ENCODE results near the gene CCDC186. TPM values are rescaled to one million over a fixed set of nuclear protein-coding genes. Genes with fewer than 3 reads are reported as not detected.

CCDC186 gene
- total RNA-seq, 1 experiment from 2014 or later: 32.7 TPM

GRCh38 chr10:114183563-114183962 is 9.6 kb upstream of the CCDC186 start:
- DNase-seq (ENCODE audit: low spot score) (no peak), ATAC-seq (no peak)
- no peak for TF ChIP-seq TEAD4 (CRISPR knock-in tag; IDR thresholded peaks at IDR 0.05)
- no peak for TF ChIP-seq SMAD3 (CRISPR knock-in tag; IDR thresholded peaks at IDR 0.05; ENCODE audit: borderline replicate concordance)
- no peak for TF ChIP-seq FOXP4 (CRISPR knock-in tag; IDR thresholded peaks at IDR 0.05)
- TF ChIP-seq HMGA2 (CRISPR knock-in tag; IDR thresholded peaks at IDR 0.05): no peak
- TF ChIP-seq ZNF317 (CRISPR knock-in tag; IDR thresholded peaks at IDR 0.05; ENCODE audit: borderline replicate concordance, low read depth): no peak
- TF ChIP-seq SP1 (CRISPR knock-in tag; conservative IDR thresholded peaks at IDR 0.05): no peak
- no peak for TF ChIP-seq GTF2I (CRISPR knock-in tag; conservative IDR thresholded peaks at IDR 0.05)
- no peak for TF ChIP-seq KAT7 (CRISPR knock-in tag; IDR thresholded peaks at IDR 0.05; ENCODE audit: borderline replicate concordance)
- POLR2A ChIA-PET: no interaction called here
- CTCF ChIA-PET: no interaction called here
- Mint-ChIP-seq H3K27ac (no peak overlapping the region), H3K4me3 (no peak overlapping the region), H3K36me3 (no peaks in the 10 kb centered on the region), H3K27me3 (ENCODE audit: low read depth) (peaks cover 9% of the 10 kb centered on the region), H3K9me3 (peaks cover 3% of the 10 kb centered on the region), H3K4me1 (peaks cover 23% of the 10 kb centered on the region)

GRCh38 chr10:114181971-114182370 is 8.0 kb upstream of the CCDC186 start:
- H3K4me3 Mint-ChIP-seq: no peak overlapping the region
- H3K36me3 Mint-ChIP-seq: no peaks in the 10 kb centered on the region
- TF ChIP-seq PRRX2 (CRISPR knock-in tag; IDR thresholded peaks at IDR 0.05): no peak
- CTCF ChIA-PET: no interaction called here
- H3K27ac Mint-ChIP-seq: no peak overlapping the region
- no peak for DNase-seq (ENCODE audit: low spot score)
- H3K27me3 Mint-ChIP-seq (ENCODE audit: low read depth): peaks cover 12% of the 10 kb centered on the region
- H3K9me3 Mint-ChIP-seq: peaks cover 3% of the 10 kb centered on the region
- ATAC-seq: no peak
- peaks cover 30% of the 10 kb centered on the region for H3K4me1 Mint-ChIP-seq
- POLR2A ChIA-PET: no interaction called here

GRCh38 chr10:114180937-114181336 is 6.9 kb upstream of the CCDC186 start:
- no peak overlapping the region for H3K27ac Mint-ChIP-seq
- ATAC-seq: no peak
- peaks cover 1% of the 10 kb centered on the region for H3K9me3 Mint-ChIP-seq
- ChIA-PET POLR2A (no interaction called here), CTCF (no interaction called here)
- H3K36me3 Mint-ChIP-seq: no peaks in the 10 kb centered on the region
- TF ChIP-seq ATF3 (CRISPR knock-in tag; conservative IDR thresholded peaks at IDR 0.05) (no peak), MYBL2 (CRISPR knock-in tag; IDR thresholded peaks at IDR 0.05) (no peak), MXD4 (CRISPR knock-in tag; IDR thresholded peaks at IDR 0.05; ENCODE audit: borderline replicate concordance) (no peak), SMAD4 (CRISPR knock-in tag; IDR thresholded peaks at IDR 0.05) (no peak), TP53 (CRISPR knock-in tag; IDR thresholded peaks at IDR 0.05) (no peak), ZNF263 (CRISPR knock-in tag; IDR thresholded peaks at IDR 0.05; ENCODE audit: low read depth) (no peak), ZNF671 (CRISPR knock-in tag; IDR thresholded peaks at IDR 0.05) (no peak), ZBTB21 (CRISPR knock-in tag; IDR thresholded peaks at IDR 0.05; ENCODE audit: borderline replicate concordance) (no peak), PRDM15 (CRISPR knock-in tag; IDR thresholded peaks at IDR 0.05) (no peak), ETV6 (CRISPR knock-in tag; IDR thresholded peaks at IDR 0.05) (no peak), TEAD4 (CRISPR knock-in tag; IDR thresholded peaks at IDR 0.05) (no peak), SMAD3 (CRISPR knock-in tag; IDR thresholded peaks at IDR 0.05; ENCODE audit: borderline replicate concordance) (no peak), OVOL2 (CRISPR knock-in tag; IDR thresholded peaks at IDR 0.05; ENCODE audit: borderline replicate concordance) (no peak), GABPB1 (CRISPR knock-in tag; IDR thresholded peaks at IDR 0.05) (no peak), AR (CRISPR knock-in tag; IDR thresholded peaks at IDR 0.05) (no peak), MAX (CRISPR knock-in tag; IDR thresholded peaks at IDR 0.05) (no peak), ERG (CRISPR knock-in tag; IDR thresholded peaks at IDR 0.05) (no peak)
- DNase-seq (ENCODE audit: low spot score): no peak
- no peak overlapping the region for H3K4me3 Mint-ChIP-seq
- H3K27me3 Mint-ChIP-seq (ENCODE audit: low read depth): peaks cover 12% of the 10 kb centered on the region
- peaks cover 30% of the 10 kb centered on the region for H3K4me1 Mint-ChIP-seq
